Measurements from ENCODE around the gene NKAIN4.

- TF ChIP-seq CTCF (conservative IDR thresholded peaks at IDR 0.05; ENCODE audit: low read depth, low read length) (no peak), EZH2 (IDR thresholded peaks at IDR 0.05; ENCODE audit: borderline replicate concordance, low read depth, low read length, poor library complexity, severe bottlenecking) (no peak)
These were observed 28.7 kb upstream of the NKAIN4 start for GRCh38 chr20:63282946-63283345.

All from A673 (cell line).